PFSK-1 (cell line): ENCODE data around the gene CDCA8.

Experiments
- POLR2AphosphoS5 ChIP-seq: IDR thresholded peaks from 2 replicates; pipeline ENCODE4 v1.6.1; 2012; ENCODE audit warnings: low read depth, mild to moderate bottlenecking, control low read depth, low read length, moderate library complexity
- REST ChIP-seq, 2 experiments: IDR thresholded peaks; 2 replicates each; pipeline versions ENCODE4 v1.6.1 to v1.8.0; 2011 to 2012; ENCODE audit warnings: low read depth in 2 of 2, low read length in 2 of 2, control low read depth in 1 of 2, inconsistent platforms in 1 of 2, mild to moderate bottlenecking in 1 of 2, moderate library complexity in 1 of 2; ENCODE audit not compliant: insufficient read depth in 1 of 2
- SIN3A ChIP-seq: IDR thresholded peaks from 2 replicates; pipeline ENCODE4 v1.6.1; 2012; ENCODE audit warnings: mild to moderate bottlenecking, low read length, moderate library complexity, borderline replicate concordance; ENCODE audit not compliant: insufficient read depth

GRCh38 chr1:37662031-37662755 lies 30.1 kb upstream of the CDCA8 start:
- TF ChIP-seq REST (IDR thresholded peaks at IDR 0.05; ENCODE audit: insufficient read depth in 1 of 2, low read depth in 2 of 2, low read length in 2 of 2) (no peak), SIN3A (no peak), POLR2AphosphoS5 (no peak)
